ENCODE measurements around the gene SHTN1.

Gene SHTN1

DNA sequence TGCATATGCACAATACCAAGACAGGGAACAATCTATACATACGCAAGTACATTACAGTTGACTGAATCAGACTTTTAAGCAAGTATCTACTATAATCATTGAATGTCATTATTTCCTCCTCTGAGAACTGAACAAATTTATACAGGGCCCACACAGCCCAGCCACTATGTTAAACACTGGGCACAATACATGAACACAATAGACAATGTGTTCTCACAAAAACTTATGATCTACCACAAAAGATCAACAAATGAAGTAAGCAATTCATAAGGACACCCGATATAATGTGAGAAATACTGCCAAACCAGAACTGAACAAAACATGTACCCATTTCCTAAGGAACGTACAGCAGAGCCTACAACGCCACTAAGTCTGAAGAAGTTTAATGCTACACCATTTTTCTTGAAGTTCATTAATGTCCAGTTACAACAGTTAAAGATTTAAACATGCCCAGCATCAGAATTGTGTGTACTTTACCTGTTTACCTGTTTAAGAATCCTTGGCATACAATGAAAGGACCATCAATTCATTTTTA lies 31.5 kb downstream of the SHTN1 start:
- Histone ChIP-seq H3K27ac (no peak overlapping the region), H3K4me3 (no peak overlapping the region)
- no peak for TF ChIP-seq CTCF (IDR thresholded peaks at IDR 0.05)
- no peak for DNase-seq (ENCODE audit: low spot score)

GRCh38 chr10:116972131-116972530 lies 32.9 kb downstream of the SHTN1 start:
- no peak for TF ChIP-seq CTCF (IDR thresholded peaks at IDR 0.05)
- H3K27ac ChIP-seq, result no peak overlapping the region
- no peak overlapping the region for H3K4me3 ChIP-seq
- no peak for DNase-seq (ENCODE audit: low spot score)

DNA sequence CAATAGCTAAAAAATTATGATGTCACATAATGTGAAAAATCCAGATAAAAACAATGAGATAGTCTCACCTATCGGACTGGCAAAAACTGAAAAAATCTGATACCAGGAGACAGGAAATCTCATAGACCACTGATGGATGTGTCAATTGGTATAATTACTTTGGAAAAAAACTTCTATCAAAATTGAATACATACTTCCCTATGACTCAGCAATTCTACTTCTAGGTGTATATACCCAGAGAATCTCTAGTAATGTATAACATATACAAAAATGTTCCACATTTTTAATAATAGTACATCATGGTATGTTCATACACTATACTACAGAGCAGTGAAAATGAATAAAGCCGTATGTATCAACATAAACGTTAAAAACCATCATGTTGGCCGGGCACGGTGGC lies 34.9 kb downstream of the SHTN1 start:
- DNase-seq (ENCODE audit: low spot score), result no peak
- no peak overlapping the region for H3K27ac ChIP-seq
- TF ChIP-seq CTCF (IDR thresholded peaks at IDR 0.05), result no peak
- no peak overlapping the region for H3K4me3 ChIP-seq

DNA sequence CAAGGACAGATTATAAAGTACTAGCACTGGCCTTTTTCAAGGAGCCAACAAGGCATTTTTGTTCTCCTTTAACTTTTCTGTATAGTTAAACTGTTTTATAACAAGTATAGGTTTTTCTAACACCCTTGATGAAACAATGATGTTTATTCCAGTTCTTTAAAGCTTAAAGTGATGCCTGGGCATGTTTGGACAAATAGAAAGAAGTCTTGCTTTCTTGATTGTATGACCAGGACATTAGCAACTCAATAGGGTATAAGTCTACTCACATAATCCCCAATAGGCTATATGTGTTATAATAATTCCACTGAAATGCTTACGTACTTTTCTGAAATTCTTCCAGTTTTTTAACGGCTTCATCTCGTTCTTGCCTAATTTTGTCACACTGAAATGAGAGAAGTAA lies 36.7 kb downstream of the SHTN1 start:
- TF ChIP-seq CTCF (IDR thresholded peaks at IDR 0.05), result no peak
- Histone ChIP-seq H3K4me3 (no peak overlapping the region), H3K27ac (no peak overlapping the region)
- no peak for DNase-seq (ENCODE audit: low spot score)

DNA sequence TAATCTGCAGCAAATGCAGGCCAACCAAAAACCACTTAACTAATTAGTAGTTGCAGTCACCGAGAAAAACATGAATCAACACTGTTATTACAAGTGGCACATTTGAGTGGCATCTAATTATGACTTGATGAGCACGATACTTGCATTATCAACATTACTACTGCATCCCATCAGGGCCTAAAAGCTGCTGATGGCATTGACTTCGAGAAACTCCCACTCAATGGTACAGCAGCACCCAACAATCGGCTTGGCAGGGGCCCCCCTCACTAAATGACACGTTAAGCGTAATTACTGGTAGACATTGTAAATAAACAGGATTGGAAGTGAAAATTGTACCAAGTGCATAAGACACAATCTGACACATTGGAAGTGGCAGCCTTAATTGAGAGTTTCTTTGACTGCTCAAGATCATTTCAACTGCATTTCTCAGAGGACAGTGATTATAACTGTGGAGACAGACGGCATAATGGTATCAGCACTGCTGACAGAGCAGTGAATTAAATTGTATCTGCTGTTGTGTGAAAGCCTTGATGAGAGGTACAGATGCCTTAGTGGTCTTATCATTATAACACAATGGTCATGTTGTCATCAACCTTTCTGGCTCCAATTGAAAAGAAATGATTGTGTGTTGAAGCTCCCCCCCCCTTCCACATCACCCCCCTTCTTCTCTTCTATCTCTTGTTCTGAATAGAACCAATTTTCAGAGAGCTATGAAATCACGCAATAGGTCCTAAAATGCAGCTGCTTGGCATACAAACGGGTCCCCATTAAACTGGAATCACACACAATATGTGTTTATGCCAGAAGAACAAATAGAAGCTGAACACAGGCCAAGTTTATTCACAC lies 43.4 kb downstream of the SHTN1 start:
- no peak overlapping the region for H3K27ac ChIP-seq
- H3K4me3 ChIP-seq, result no peak overlapping the region
- no peak for DNase-seq (ENCODE audit: low spot score)

DNA sequence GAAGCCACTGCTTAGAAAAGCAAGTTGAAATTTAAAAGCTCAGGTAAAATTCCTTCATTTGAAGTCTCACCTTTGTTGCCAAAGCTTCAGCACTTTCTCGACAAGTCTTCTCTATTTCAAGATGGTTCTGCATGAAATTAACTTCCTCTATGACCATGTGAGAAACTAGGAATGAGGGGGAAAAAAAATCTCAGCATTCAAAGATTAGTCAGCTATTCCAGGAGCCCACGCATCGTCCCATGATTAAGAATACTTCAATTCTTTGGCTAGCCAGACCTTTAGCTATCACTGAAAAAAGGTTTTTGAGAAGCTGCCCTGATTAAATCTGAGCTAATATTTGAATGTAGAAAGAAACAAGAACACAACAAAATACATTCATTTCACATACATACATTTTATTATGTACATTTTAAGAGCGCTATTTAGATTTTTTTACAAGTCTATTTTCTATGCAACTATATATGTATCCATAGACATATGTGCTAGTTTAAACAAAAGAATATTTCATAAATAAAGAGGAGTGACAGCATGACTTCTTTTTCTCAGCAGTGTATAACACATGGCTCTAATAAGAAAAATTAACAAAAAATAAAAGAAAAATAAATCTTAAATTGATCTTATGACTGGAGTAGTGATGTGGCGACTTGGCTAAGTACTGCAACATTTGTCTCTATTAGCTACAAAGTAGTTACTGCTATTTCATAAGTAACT lies 44.8 kb downstream of the SHTN1 start:
- DNase-seq (ENCODE audit: low spot score), result no peak
- Histone ChIP-seq H3K27ac (no peak overlapping the region), H3K4me3 (no peak overlapping the region)
- TF ChIP-seq CTCF (IDR thresholded peaks at IDR 0.05), result no peak

More for the DNA sequence above, 43.4 kb downstream of the SHTN1 start:
- TF ChIP-seq CTCF (IDR thresholded peaks at IDR 0.05), result no peak

Data from coronary artery (tissue), 2 donors.